Esophagus (tissue), 2 donors: Measurements from ENCODE around the gene RRP7A. TPM values are rescaled to one million over a fixed set of nuclear protein-coding genes. Genes with fewer than 3 reads are reported as not detected.
"Not testable (repeated sequence)": the region's sequence is repeated elsewhere in the genome, so short reads cannot be mapped to it uniquely, and the experiment has no call there.

Experiments
- H3K27ac ChIP-seq, 2 donors: one replicate each; pipeline ENCODE4 v1.5.1; 2013; ENCODE audit warnings: low read depth in 2 of 2, mild to moderate bottlenecking in 2 of 2, inconsistent platforms in 1 of 2, low read length in 1 of 2, moderate library complexity in 1 of 2
- H3K27me3 ChIP-seq, 2 donors: one replicate each; pipeline ENCODE4 v1.6.1; 2013; ENCODE audit warnings: low read length in 2 of 2, control low read depth in 1 of 2, mild to moderate bottlenecking in 1 of 2; ENCODE audit not compliant: insufficient read depth in 2 of 2, control insufficient read depth in 1 of 2
- H3K36me3 ChIP-seq, 2 donors: one replicate each; pipeline ENCODE4 v1.6.1; 2013; ENCODE audit warnings: low read length in 1 of 2; ENCODE audit not compliant: control insufficient read depth in 2 of 2, insufficient read depth in 2 of 2
- H3K4me1 ChIP-seq, 2 donors: one replicate each; pipeline ENCODE4 v1.6.1; 2013; ENCODE audit warnings: low read length in 1 of 2; ENCODE audit not compliant: control insufficient read depth in 2 of 2, insufficient read depth in 2 of 2
- H3K4me3 ChIP-seq, 2 donors: one replicate each; pipeline ENCODE4 v1.5.1; 2013; ENCODE audit warnings: low read length in 2 of 2, mild to moderate bottlenecking in 2 of 2, low read depth in 1 of 2, moderate library complexity in 1 of 2
- H3K9me3 ChIP-seq, 2 donors: one replicate each; pipeline ENCODE4 v1.6.1; 2013; ENCODE audit warnings: mild to moderate bottlenecking in 2 of 2, low read depth in 1 of 2, low read length in 1 of 2, moderate library complexity in 1 of 2; ENCODE audit not compliant: control insufficient read depth in 2 of 2, insufficient read depth in 1 of 2
- WGBS, 2 donors: extraction: QIAGEN DNeasy Blood & Tissue Kit; methylation state at CpG; one replicate each; pipeline ENCODE4 v1.1.7; 2013; 5-methylcytosine and 5-hydroxymethylcytosine counted together
- polyA plus RNA-seq, 2 donors: library from polyadenylated mRNA; stranded (reverse); fragments of 200-250 nt; gene quantifications; one replicate each; pipeline ENCODE4 v1.2.3, GENCODE V29; 2013
- donor health status: healthy with polysubstance abuse.
- donor health status: Bipolar disorder and iron deficiency.

Gene RRP7A, protein sequence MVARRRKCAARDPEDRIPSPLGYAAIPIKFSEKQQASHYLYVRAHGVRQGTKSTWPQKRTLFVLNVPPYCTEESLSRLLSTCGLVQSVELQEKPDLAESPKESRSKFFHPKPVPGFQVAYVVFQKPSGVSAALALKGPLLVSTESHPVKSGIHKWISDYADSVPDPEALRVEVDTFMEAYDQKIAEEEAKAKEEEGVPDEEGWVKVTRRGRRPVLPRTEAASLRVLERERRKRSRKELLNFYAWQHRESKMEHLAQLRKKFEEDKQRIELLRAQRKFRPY
- 10 to 100 TPM in 1 of 2 donors, 1 to 10 TPM in 1; 8.8 to 19.0 TPM for polyA plus RNA-seq

GRCh38 chr22:42519525-42520401 is at the start of gene RRP7A:
RRP7A (minus strand) TSS chr22:42519796; CDS start chr22:42519786, 10 bp downstream.
- Histone ChIP-seq H3K27me3 (no peaks in the 10 kb centered on the region), H3K9me3 (no peaks in the 10 kb centered on the region), H3K4me3 (peak within 1 kb of the TSS; percentile 64 to 96), H3K27ac (peak within 1 kb of the TSS; percentile 37 to 68), H3K36me3 (peaks cover 0 to 11% of the 10 kb centered on the region in 2 donors), H3K4me1 (peaks cover 0 to 3% of the 10 kb centered on the region in 2 donors)
- WGBS, 2 donors, result 5 to 6% methylated on average over 44 to 65 of the region's 65 CpGs

- not testable (repeated sequence) for H3K27me3 ChIP-seq, H3K9me3 ChIP-seq, H3K4me3 ChIP-seq, H3K36me3 ChIP-seq, H3K4me1 ChIP-seq, H3K27ac ChIP-seq
- 71 to 75% methylated on average over 5 of the region's 6 CpGs for WGBS, 2 donors
These were observed 48.4 kb upstream of the RRP7A start for GRCh38 chr22:42567950-42568349.

DNA sequence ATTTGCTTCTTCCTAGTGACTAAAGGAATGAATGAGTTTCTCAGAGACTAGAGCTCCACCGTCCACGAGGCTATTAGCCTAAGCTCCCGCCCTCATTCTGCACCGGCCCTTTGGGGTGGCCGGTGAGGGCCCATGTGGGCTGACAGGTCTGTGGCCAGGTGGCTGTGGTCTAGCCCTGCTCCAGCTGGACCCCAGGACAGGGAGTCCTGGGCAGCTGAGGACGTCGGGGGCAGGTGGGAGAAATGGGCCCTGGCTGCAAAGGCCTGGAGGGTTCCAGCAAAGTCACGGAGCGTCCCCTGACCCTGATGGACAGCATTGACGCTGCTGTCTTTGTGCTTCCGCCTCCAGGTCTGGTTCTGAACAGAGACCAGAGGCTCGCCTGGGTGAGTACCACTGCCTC is 46.4 kb upstream of the RRP7A start:
- 92 to 94% methylated on average over 12 of the region's 12 CpGs for WGBS, 2 donors
- H3K27me3 ChIP-seq, result no peaks in the 10 kb centered on the region
- no peak overlapping the region for H3K4me3 ChIP-seq
- H3K27ac ChIP-seq, result no peak overlapping the region
- H3K9me3 ChIP-seq, result no peaks in the 10 kb centered on the region
- peaks cover 0 to 7% of the 10 kb centered on the region in 2 donors for H3K4me1 ChIP-seq
- H3K36me3 ChIP-seq, result no peaks in the 10 kb centered on the region

- Histone ChIP-seq H3K4me1 (peaks cover 0 to 11% of the 10 kb centered on the region in 2 donors), H3K27me3 (no peaks in the 10 kb centered on the region), H3K27ac (no peak overlapping the region), H3K4me3 (no peak overlapping the region), H3K36me3 (no peaks in the 10 kb centered on the region), H3K9me3 (no peaks in the 10 kb centered on the region)
- 97 to 98% methylated on average over 17 of the region's 17 CpGs for WGBS, 2 donors
These were observed 45.1 kb upstream of the RRP7A start for GRCh38 chr22:42564699-42565098.

DNA sequence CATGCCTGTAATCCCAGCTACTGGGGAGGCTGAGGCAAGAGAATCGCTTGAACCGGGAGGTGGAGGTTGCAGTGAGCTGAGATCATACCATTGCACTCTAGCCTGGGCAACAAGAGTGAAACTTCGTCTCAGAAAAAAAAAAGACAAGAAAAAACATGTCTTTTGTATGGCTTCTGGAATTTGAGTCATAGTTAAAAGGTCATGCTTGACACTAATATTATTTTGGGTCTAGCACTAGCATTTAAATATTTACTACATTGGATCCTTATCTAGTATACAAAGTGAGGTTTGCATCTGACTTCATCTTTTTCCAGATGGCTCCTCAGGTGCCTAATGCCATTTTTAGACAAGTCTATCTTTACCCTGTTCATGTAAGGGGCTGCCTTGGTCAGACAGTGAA is 44.3 kb upstream of the RRP7A start:
- WGBS, 2 donors, result 52 to 80% methylated on average over 2 to 3 of the region's 3 CpGs
- H3K27ac ChIP-seq, H3K36me3 ChIP-seq, H3K9me3 ChIP-seq, H3K27me3 ChIP-seq, H3K4me3 ChIP-seq: not testable (repeated sequence)
- H3K4me1 ChIP-seq, result peaks cover 0 to 11% of the 10 kb centered on the region in 2 donors

DNA sequence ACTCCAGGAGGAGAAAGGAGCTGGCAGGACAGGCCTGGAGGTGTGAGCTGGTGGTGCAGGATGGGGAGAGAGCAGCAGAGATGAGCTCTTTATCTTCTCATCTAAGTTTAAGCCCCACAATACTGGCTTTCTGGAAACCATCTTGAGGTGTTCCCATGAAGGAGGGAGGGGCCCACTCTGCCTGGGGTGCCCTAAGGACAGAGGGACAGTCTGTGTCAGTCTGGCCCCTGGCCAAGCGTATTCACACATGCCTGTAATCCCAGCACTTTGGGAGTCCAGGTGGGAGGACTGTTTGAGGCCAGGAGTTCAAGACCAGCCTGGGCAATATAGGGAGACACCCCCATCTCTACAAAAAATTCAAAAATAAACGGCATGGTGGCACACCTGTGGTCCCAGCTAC is 43.1 kb upstream of the RRP7A start:
- Histone ChIP-seq H3K27ac (no peak overlapping the region), H3K9me3 (no peaks in the 10 kb centered on the region), H3K27me3 (no peaks in the 10 kb centered on the region), H3K36me3 (no peaks in the 10 kb centered on the region), H3K4me1 (peaks cover 0 to 11% of the 10 kb centered on the region in 2 donors), H3K4me3 (no peak overlapping the region)
- WGBS, 2 donors, result 77 to 81% methylated on average over 2 of the region's 2 CpGs

- no peak overlapping the region for H3K4me3 ChIP-seq
- no peak overlapping the region for H3K27ac ChIP-seq
- H3K36me3 ChIP-seq, result no peaks in the 10 kb centered on the region
- no peaks in the 10 kb centered on the region for H3K27me3 ChIP-seq
- no peaks in the 10 kb centered on the region for H3K9me3 ChIP-seq
- peaks cover 0 to 11% of the 10 kb centered on the region in 2 donors for H3K4me1 ChIP-seq
- WGBS, 2 donors, result 37 to 68% methylated on average over 8 of the region's 8 CpGs
These were observed 42.7 kb upstream of the RRP7A start for GRCh38 chr22:42562279-42562678.

DNA sequence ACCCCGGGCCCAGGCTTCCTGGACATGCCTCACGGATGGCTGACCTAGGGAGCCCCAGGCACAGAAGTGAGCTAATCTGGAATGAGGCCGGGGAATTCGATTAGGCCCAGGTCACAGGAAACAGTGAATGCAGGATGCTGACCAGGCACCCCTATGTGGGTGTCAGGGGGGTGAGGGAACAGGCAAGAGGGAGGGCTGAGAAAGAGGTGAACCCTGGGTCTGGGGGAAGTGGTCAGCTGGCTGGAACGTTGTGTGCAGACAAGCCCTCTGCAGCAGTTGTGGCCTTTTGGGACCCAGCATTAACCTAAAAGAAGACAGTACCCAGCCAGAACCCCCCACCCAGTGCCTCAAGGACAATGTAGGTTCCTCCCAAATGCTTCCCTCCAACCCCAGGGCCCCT is 42.3 kb upstream of the RRP7A start:
- no peaks in the 10 kb centered on the region for H3K36me3 ChIP-seq
- H3K4me1 ChIP-seq, result peaks cover 0 to 11% of the 10 kb centered on the region in 2 donors
- H3K27me3 ChIP-seq, result no peaks in the 10 kb centered on the region
- H3K27ac ChIP-seq, result no peak overlapping the region
- no peak overlapping the region for H3K4me3 ChIP-seq
- 64 to 65% methylated on average over 5 of the region's 5 CpGs for WGBS, 2 donors
- H3K9me3 ChIP-seq, result no peaks in the 10 kb centered on the region

GRCh38 chr22:42560781-42561180 is 41.2 kb upstream of the RRP7A start:
- peak overlapping the region in 1 of 2 donors; percentile 27 for H3K27ac ChIP-seq
- H3K9me3 ChIP-seq, result no peaks in the 10 kb centered on the region
- no peak overlapping the region for H3K4me3 ChIP-seq
- WGBS, 2 donors, result 46 to 47% methylated on average over 7 of the region's 7 CpGs
- peaks cover 0 to 11% of the 10 kb centered on the region in 2 donors for H3K4me1 ChIP-seq
- H3K27me3 ChIP-seq, result no peaks in the 10 kb centered on the region
- H3K36me3 ChIP-seq, result no peaks in the 10 kb centered on the region
